H9 (cell line): ENCODE results near the gene ZNF609. TPM values are rescaled to one million over a fixed set of nuclear protein-coding genes. Genes with fewer than 3 reads are reported as not detected.

Experiments
- DNase-seq: peaks from one replicate; pipeline ENCODE4 v3.0.0-alpha.2; 2017
- H2AFZ ChIP-seq: one replicate; pipeline ENCODE4 v1.6.1; 2013; ENCODE audit warnings: mild to moderate bottlenecking, low read length, control low read depth, moderate library complexity
- H2AK5ac ChIP-seq: 2 replicates; pipeline ENCODE4 v1.6.1; 2013; ENCODE audit warnings: low read length, control low read depth, mixed read lengths; ENCODE audit not compliant: insufficient read length
- H2BK120ac ChIP-seq: one replicate; pipeline ENCODE4 v1.6.1; 2013; ENCODE audit warnings: low read depth, mild to moderate bottlenecking, low read length, control low read depth, inconsistent platforms; ENCODE audit not compliant: poor library complexity, severe bottlenecking
- H2BK12ac ChIP-seq: 2 replicates; pipeline ENCODE4 v1.6.1; 2013; ENCODE audit warnings: low read length, control low read depth, mixed read lengths, low read depth; ENCODE audit not compliant: insufficient read length
- H2BK15ac ChIP-seq: 2 replicates; pipeline ENCODE4 v1.6.1; 2013; ENCODE audit warnings: low read depth, low read length, control low read depth
- H2BK20ac ChIP-seq: one replicate; pipeline ENCODE4 v1.6.1; 2013; ENCODE audit warnings: low read depth, mild to moderate bottlenecking, low read length, control low read depth, inconsistent platforms; ENCODE audit not compliant: poor library complexity, severe bottlenecking
- H2BK5ac ChIP-seq: 2 replicates; pipeline ENCODE4 v1.6.1; 2013; ENCODE audit warnings: low read length, control low read depth, mixed read lengths; ENCODE audit not compliant: insufficient read length
- H3K14ac ChIP-seq: 2 replicates; pipeline ENCODE4 v1.6.1; 2013; ENCODE audit warnings: low read length, control low read depth; ENCODE audit not compliant: insufficient read depth
- H3K18ac ChIP-seq: 2 replicates; pipeline ENCODE4 v1.6.1; 2013; ENCODE audit warnings: low read depth, mild to moderate bottlenecking, mixed read lengths, low read length, control low read depth; ENCODE audit not compliant: insufficient read length
- H3K23ac ChIP-seq: 2 replicates; pipeline ENCODE4 v1.6.1; 2013; ENCODE audit warnings: low read length, control low read depth, mixed read lengths, low read depth; ENCODE audit not compliant: insufficient read length
- H3K23me2 ChIP-seq: 2 replicates; pipeline ENCODE4 v1.6.1; 2013; ENCODE audit warnings: low read depth, mild to moderate bottlenecking, mixed read lengths, low read length, control low read depth; ENCODE audit not compliant: insufficient read length, poor library complexity, severe bottlenecking
- H3K27ac ChIP-seq: 2 replicates; pipeline ENCODE4 v1.5.1; 2013; ENCODE audit warnings: low read length, control low read depth, mixed read lengths, low read depth; ENCODE audit not compliant: insufficient read length
- H3K27me3 ChIP-seq: 2 replicates; pipeline ENCODE4 v1.6.1; 2013; ENCODE audit warnings: low read length, control low read depth, inconsistent platforms; ENCODE audit not compliant: insufficient read depth
- H3K4ac ChIP-seq: 2 replicates; pipeline ENCODE4 v1.6.1; 2013; ENCODE audit warnings: low read depth, mild to moderate bottlenecking, control low read depth, inconsistent platforms, low read length, moderate library complexity
- H3K4me1 ChIP-seq: 2 replicates; pipeline ENCODE4 v1.6.1; 2013; ENCODE audit warnings: low read length, control low read depth, inconsistent platforms; ENCODE audit not compliant: insufficient read depth
- H3K4me2 ChIP-seq: 2 replicates; pipeline ENCODE4 v1.6.1; 2013; ENCODE audit warnings: low read length, control low read depth, mixed read lengths; ENCODE audit not compliant: insufficient read length, insufficient read depth
- H3K56ac ChIP-seq: 2 replicates; pipeline ENCODE4 v1.6.1; 2013; ENCODE audit warnings: low read depth, mild to moderate bottlenecking, mixed read lengths, low read length, control low read depth; ENCODE audit not compliant: insufficient read length
- H3K79me1 ChIP-seq: 2 replicates; pipeline ENCODE4 v1.6.1; 2013; ENCODE audit warnings: low read depth, mild to moderate bottlenecking, moderate library complexity, low read length, control low read depth, inconsistent platforms; ENCODE audit not compliant: insufficient read depth, poor library complexity, severe bottlenecking
- H3K79me2 ChIP-seq: 2 replicates; pipeline ENCODE4 v1.6.1; 2013; ENCODE audit warnings: low read length, control low read depth, inconsistent platforms; ENCODE audit not compliant: insufficient read depth
- H3K9ac ChIP-seq: 2 replicates; pipeline ENCODE4 v1.6.1; 2013; ENCODE audit warnings: low read length, control low read depth, mixed read lengths; ENCODE audit not compliant: insufficient read length; ENCODE audit errors: extremely low read depth
- H3K9me3 ChIP-seq: one replicate; pipeline ENCODE4 v1.6.1; 2013; ENCODE audit warnings: low read depth, low read length, inconsistent platforms; ENCODE audit not compliant: control insufficient read depth
- H3T11ph ChIP-seq: one replicate; pipeline ENCODE4 v1.6.1; 2013; ENCODE audit warnings: mild to moderate bottlenecking, low read length, control low read depth, inconsistent platforms
- H4K20me1 ChIP-seq: one replicate; pipeline ENCODE4 v1.6.1; 2013; ENCODE audit not compliant: control insufficient read depth, insufficient read length, insufficient read depth
- H4K5ac ChIP-seq: 2 replicates; pipeline ENCODE4 v1.6.1; 2013; ENCODE audit warnings: low read depth, mild to moderate bottlenecking, mixed read lengths, low read length, control low read depth; ENCODE audit not compliant: insufficient read length
- H4K8ac ChIP-seq: replicated peaks from 2 replicates; pipeline ENCODE4 v1.6.1; 2013; ENCODE audit warnings: low read length, control low read depth, mixed read lengths, low read depth; ENCODE audit not compliant: insufficient read length
- H4K91ac ChIP-seq: 2 replicates; pipeline ENCODE4 v1.6.1; 2013; ENCODE audit warnings: low read depth, mild to moderate bottlenecking, moderate library complexity, mixed read lengths, low read length, control low read depth; ENCODE audit not compliant: insufficient read length
- H3K27ac Mint-ChIP-seq, 3 experiments: 2 replicates in 2 of 3; 3 replicates in 1 of 3; pipeline ENCODE4 v1.8.0; 2020 to 2021; ENCODE audit warnings: mixed read lengths in 3 of 3, mild to moderate bottlenecking in 1 of 3, moderate library complexity in 1 of 3
- H3K27me3 Mint-ChIP-seq: 2 replicates; pipeline ENCODE4 v1.8.0; 2021; ENCODE audit warnings: low read depth, mild to moderate bottlenecking, moderate library complexity, mixed read lengths
- H3K36me3 Mint-ChIP-seq, 3 experiments: 2 replicates in 2 of 3; 3 replicates in 1 of 3; pipeline ENCODE4 v1.8.0; 2020 to 2021; ENCODE audit warnings: low read depth in 3 of 3, mixed read lengths in 3 of 3; ENCODE audit not compliant: insufficient read depth in 1 of 3
- H3K4me1 Mint-ChIP-seq, 2 experiments: 2 replicates each; pipeline ENCODE4 v1.8.0; 2020; ENCODE audit warnings: mixed read lengths in 2 of 2
- H3K4me3 Mint-ChIP-seq, 2 experiments: 2 replicates in 1 of 2; 3 replicates in 1 of 2; pipeline ENCODE4 v1.8.0; 2020 to 2021; ENCODE audit warnings: mild to moderate bottlenecking in 2 of 2, mixed read lengths in 2 of 2, moderate library complexity in 1 of 2
- H3K9me3 Mint-ChIP-seq, 2 experiments: 2 replicates in 1 of 2; 3 replicates in 1 of 2; pipeline ENCODE4 v1.8.0; 2020; ENCODE audit warnings: mild to moderate bottlenecking in 2 of 2, mixed read lengths in 2 of 2, moderate library complexity in 1 of 2
- CTCF ChIP-seq: fragments of 200-600 bp; sonication (generic); conservative IDR thresholded peaks from 3 replicates; pipeline ENCODE4 v1.8.0; 2021; ENCODE audit warnings: antibody characterized with exemption, mild to moderate bottlenecking
- WGBS: extraction: QIAGEN DNeasy Blood & Tissue Kit; methylation state at CpG from one replicate; pipeline ENCODE4 v1.1.7; 2013; ENCODE audit warnings: missing lambda C conversion rate, low lambda C conversion rate, mixed read lengths; ENCODE audit not compliant: insufficient read length; ENCODE audit errors: extremely low coverage; 5-methylcytosine and 5-hydroxymethylcytosine counted together
- total RNA-seq: library from RNA; stranded (reverse); gene quantifications from 2 replicates; pipeline ENCODE4 v1.2.1, GENCODE V29; 2021

The ZNF609 gene
- total RNA-seq, 1 experiment from 2014 or later = 45.3 TPM

- Histone ChIP-seq H4K91ac (no peak overlapping the region), H3K79me1 (peaks cover 7% of the 10 kb centered on the region), H3K27me3 (no peaks in the 10 kb centered on the region), H3K9ac (no peak overlapping the region), H4K8ac (no peak overlapping the region), H3K23me2 (no peaks in the 10 kb centered on the region), H3K79me2 (peaks cover 5% of the 10 kb centered on the region; the same call in 1 of the 2 replicates), H4K20me1 (no peaks in the 10 kb centered on the region), H2BK120ac (no peak overlapping the region), H3K23ac (no peak overlapping the region), H3K4me2 (no peak overlapping the region), H3K4me1 (no peaks in the 10 kb centered on the region; the same call in 1 of the 2 replicates), H3K9me3 (no peaks in the 10 kb centered on the region), H2BK12ac (no peak overlapping the region), H2BK15ac (no peak overlapping the region), H2AFZ (no peak overlapping the region), H3K4ac (no peak overlapping the region), H4K5ac (no peak overlapping the region), H3K18ac (no peak overlapping the region), H2BK20ac (no peak overlapping the region), H3T11ph (no peak overlapping the region), H3K27ac (no peak overlapping the region), H3K14ac (no peak overlapping the region), H3K56ac (no peak overlapping the region), H2AK5ac (no peak overlapping the region), H2BK5ac (no peak overlapping the region)
- peaks cover 17 to 18% of the 10 kb centered on the region in 2 experiments for H3K4me1 Mint-ChIP-seq
- WGBS = no CpG with 5 or more reads among the region's 2 CpGs
- no peak overlapping the region for H3K27ac Mint-ChIP-seq
- H3K36me3 Mint-ChIP-seq = peaks cover 5 to 19% (median 9%) of the 10 kb centered on the region in 3 experiments; a peak in 6 of 7 replicates
- no peaks in the 10 kb centered on the region for H3K27me3 Mint-ChIP-seq
- no peak overlapping the region for H3K4me3 Mint-ChIP-seq
- DNase-seq = no peak
- TF ChIP-seq CTCF = no peak
- no peaks in the 10 kb centered on the region for H3K9me3 Mint-ChIP-seq
Observed at GRCh38 chr15:64624242-64624641, 163.9 kb downstream of the ZNF609 start.
